Esophagus (tissue), 2 donors: ENCODE measurements around the gene TMEM175. TPM values are rescaled to one million over a fixed set of nuclear protein-coding genes. Genes with fewer than 3 reads are reported as not detected.
"Not testable (repeated sequence)": the region's sequence is repeated elsewhere in the genome, so short reads cannot be mapped to it uniquely, and the experiment has no call there.

Experiments
- H3K27ac ChIP-seq, 2 donors: one replicate each; pipeline ENCODE4 v1.5.1; 2013; ENCODE audit warnings: low read depth in 2 of 2, mild to moderate bottlenecking in 2 of 2, inconsistent platforms in 1 of 2, low read length in 1 of 2, moderate library complexity in 1 of 2
- H3K27me3 ChIP-seq, 2 donors: one replicate each; pipeline ENCODE4 v1.6.1; 2013; ENCODE audit warnings: low read length in 2 of 2, control low read depth in 1 of 2, mild to moderate bottlenecking in 1 of 2; ENCODE audit not compliant: insufficient read depth in 2 of 2, control insufficient read depth in 1 of 2
- H3K36me3 ChIP-seq, 2 donors: one replicate each; pipeline ENCODE4 v1.6.1; 2013; ENCODE audit warnings: low read length in 1 of 2; ENCODE audit not compliant: control insufficient read depth in 2 of 2, insufficient read depth in 2 of 2
- H3K4me1 ChIP-seq, 2 donors: one replicate each; pipeline ENCODE4 v1.6.1; 2013; ENCODE audit warnings: low read length in 1 of 2; ENCODE audit not compliant: control insufficient read depth in 2 of 2, insufficient read depth in 2 of 2
- H3K4me3 ChIP-seq, 2 donors: one replicate each; pipeline ENCODE4 v1.5.1; 2013; ENCODE audit warnings: low read length in 2 of 2, mild to moderate bottlenecking in 2 of 2, low read depth in 1 of 2, moderate library complexity in 1 of 2
- H3K9me3 ChIP-seq, 2 donors: one replicate each; pipeline ENCODE4 v1.6.1; 2013; ENCODE audit warnings: mild to moderate bottlenecking in 2 of 2, low read depth in 1 of 2, low read length in 1 of 2, moderate library complexity in 1 of 2; ENCODE audit not compliant: control insufficient read depth in 2 of 2, insufficient read depth in 1 of 2
- WGBS, 2 donors: extraction: QIAGEN DNeasy Blood & Tissue Kit; methylation state at CpG; one replicate each; pipeline ENCODE4 v1.1.7; 2013; 5-methylcytosine and 5-hydroxymethylcytosine counted together
- polyA plus RNA-seq, 2 donors: library from polyadenylated mRNA; stranded (reverse); fragments of 200-250 nt; gene quantifications; one replicate each; pipeline ENCODE4 v1.2.3, GENCODE V29; 2013
- donor health status: healthy with polysubstance abuse.
- donor health status: Bipolar disorder and iron deficiency.

The TMEM175 gene
- polyA plus RNA-seq, 2 donors, result 16.6 to 32.2 TPM

GRCh38 chr4:972651-973424, 40.6 kb downstream of the TMEM175 start:
- Histone ChIP-seq H3K4me3 (peak overlapping the region; percentile 60 to 83), H3K36me3 (no peaks in the 10 kb centered on the region), H3K27me3 (no peaks in the 10 kb centered on the region), H3K9me3 (no peaks in the 10 kb centered on the region), H3K4me1 (peaks cover 11 to 25% of the 10 kb centered on the region in 2 donors), H3K27ac (peak overlapping the region; percentile 26 to 48)
- 1% methylated on average over 57 to 65 of the region's 65 CpGs for WGBS, 2 donors

GRCh38 chr4:973431-974397, 41.5 kb downstream of the TMEM175 start, which contains the start of gene DGKQ:
DGKQ (minus strand) TSS chr4:973569; CDS start chr4:973482, 87 bp downstream.
- peak within 1 kb of the TSS; percentile 60 to 83 for H3K4me3 ChIP-seq
- no peaks in the 10 kb centered on the region for H3K27me3 ChIP-seq
- peak within 1 kb of the TSS; percentile 26 to 48 for H3K27ac ChIP-seq
- no peaks in the 10 kb centered on the region for H3K9me3 ChIP-seq
- H3K36me3 ChIP-seq, result no peaks in the 10 kb centered on the region
- 25 to 41% methylated on average over 79 to 123 of the region's 123 CpGs for WGBS, 2 donors
- H3K4me1 ChIP-seq, result peaks cover 11 to 25% of the 10 kb centered on the region in 2 donors

GRCh38 chr4:974668-975067, 42.4 kb downstream of the TMEM175 start:
- WGBS, 2 donors, result 88 to 90% methylated on average over 8 to 9 of the region's 9 CpGs
- Histone ChIP-seq H3K27ac (no peak overlapping the region), H3K4me3 (no peak overlapping the region), H3K9me3 (no peaks in the 10 kb centered on the region), H3K27me3 (no peaks in the 10 kb centered on the region), H3K36me3 (no peaks in the 10 kb centered on the region), H3K4me1 (peaks cover 11 to 20% of the 10 kb centered on the region in 2 donors)

GRCh38 chr4:976016-976415, 43.8 kb downstream of the TMEM175 start:
- H3K36me3 ChIP-seq, H3K4me3 ChIP-seq, H3K27ac ChIP-seq, H3K9me3 ChIP-seq, H3K27me3 ChIP-seq: not testable (repeated sequence)
- peaks cover 11 to 16% of the 10 kb centered on the region in 2 donors for H3K4me1 ChIP-seq
- 95 to 97% methylated on average over 16 to 24 of the region's 25 CpGs for WGBS, 2 donors

- Histone ChIP-seq H3K9me3 (no peaks in the 10 kb centered on the region), H3K36me3 (no peaks in the 10 kb centered on the region), H3K27ac (no peak overlapping the region), H3K4me3 (no peak overlapping the region), H3K4me1 (no peaks in the 10 kb centered on the region), H3K27me3 (no peaks in the 10 kb centered on the region)
- WGBS, 2 donors, result 66 to 72% methylated on average over 20 of the region's 20 CpGs
Measured at GRCh38 chr4:978957-979701, 46.9 kb downstream of the TMEM175 start.

- Histone ChIP-seq H3K4me3 (no peak overlapping the region), H3K9me3 (no peaks in the 10 kb centered on the region), H3K36me3 (no peaks in the 10 kb centered on the region), H3K27ac (no peak overlapping the region), H3K27me3 (no peaks in the 10 kb centered on the region), H3K4me1 (peaks cover 0 to 2% of the 10 kb centered on the region in 2 donors)
- WGBS, 2 donors, result 91 to 93% methylated on average over 17 of the region's 17 CpGs
Measured at GRCh38 chr4:982291-982690, 50.0 kb downstream of the TMEM175 start.

GRCh38 chr4:982814-983213, 50.6 kb downstream of the TMEM175 start:
- 92% methylated on average over 15 of the region's 15 CpGs for WGBS, 2 donors

GRCh38 chr4:984336-985054, 52.2 kb downstream of the TMEM175 start:
- Histone ChIP-seq H3K36me3 (peaks cover 0 to 2% of the 10 kb centered on the region in 2 donors), H3K4me1 (peaks cover 4 to 11% of the 10 kb centered on the region in 2 donors), H3K9me3 (no peaks in the 10 kb centered on the region), H3K27ac (no peak overlapping the region), H3K4me3 (peak overlapping the region in 1 of 2 donors; percentile 9), H3K27me3 (no peaks in the 10 kb centered on the region)
- WGBS, 2 donors, result 66 to 74% methylated on average over 15 of the region's 15 CpGs

More at GRCh38 chr4:982814-983213, 50.6 kb downstream of the TMEM175 start:
- Histone ChIP-seq H3K27ac (no peak overlapping the region), H3K4me3 (no peak overlapping the region), H3K36me3 (no peaks in the 10 kb centered on the region), H3K4me1 (peaks cover 4 to 7% of the 10 kb centered on the region in 2 donors), H3K27me3 (no peaks in the 10 kb centered on the region), H3K9me3 (no peaks in the 10 kb centered on the region)
